ENCODE results near the gene NDUFS3. TPM values are rescaled to one million over a fixed set of nuclear protein-coding genes. Genes with fewer than 3 reads are reported as not detected.

NDUFS3 gene
- total and polyA plus RNA-seq, 2 donors: 136 to 137 TPM

DNA sequence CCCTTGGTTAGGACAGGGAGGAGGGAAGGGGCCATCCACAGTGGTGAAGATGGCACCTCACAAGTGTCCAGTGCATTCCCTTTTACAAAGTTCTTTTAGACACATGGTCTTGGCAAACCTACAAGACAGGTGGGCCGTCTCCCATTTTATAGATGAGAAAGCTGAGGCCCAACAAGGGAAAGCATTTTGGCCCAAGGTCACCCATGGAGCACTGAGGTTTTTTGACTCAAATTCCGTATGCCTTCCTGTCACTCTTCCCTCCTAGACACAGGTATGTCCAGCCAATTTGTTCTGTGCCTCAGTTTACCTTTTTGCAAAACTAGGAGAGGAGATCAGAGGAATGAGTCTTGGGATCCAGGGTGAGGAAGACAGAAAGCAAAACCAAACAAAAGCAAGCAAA lies 14.1 kb downstream of the NDUFS3 start:
- Histone ChIP-seq H3K9me3 (ENCODE audit: control insufficient read depth in 2 of 2, insufficient read depth in 1 of 2, low read length in 1 of 2) (no peaks in the 10 kb centered on the region), H3K36me3 (ENCODE audit: control insufficient read depth in 2 of 2, insufficient read depth in 2 of 2, low read length in 1 of 2) (no peaks in the 10 kb centered on the region), H3K4me1 (ENCODE audit: control insufficient read depth in 2 of 2, insufficient read depth in 2 of 2, low read length in 2 of 2) (peaks cover 6 to 29% of the 10 kb centered on the region in 2 donors), H3K27ac (ENCODE audit: low read depth in 1 of 2, low read length in 1 of 2) (no peak overlapping the region), H3K27me3 (ENCODE audit: control insufficient read depth in 2 of 2, insufficient read depth in 1 of 2, low read length in 1 of 2) (peaks cover 23 to 28% of the 10 kb centered on the region in 2 donors), H3K4me3 (ENCODE audit: low read length in 2 of 2) (no peak overlapping the region)
- DNase-seq (ENCODE audit: low read depth in 6 of 9, low spot score in 9 of 9): no peak
- WGBS: 86% methylated on average over 2 of the region's 2 CpGs

- Histone ChIP-seq H3K9me3 (ENCODE audit: control insufficient read depth in 2 of 2, insufficient read depth in 1 of 2, low read length in 1 of 2) (no peaks in the 10 kb centered on the region), H3K4me3 (ENCODE audit: low read length in 2 of 2) (no peak overlapping the region), H3K27me3 (ENCODE audit: control insufficient read depth in 2 of 2, insufficient read depth in 1 of 2, low read length in 1 of 2) (peaks cover 23 to 28% of the 10 kb centered on the region in 2 donors)
Measured at GRCh38 chr11:47593492-47593933, 14.6 kb downstream of the NDUFS3 start.

GRCh38 chr11:47593934-47594855 lies 15.3 kb downstream of the NDUFS3 start, which contains the start of gene C1QTNF4:
TSS of gene C1QTNF4 (minus strand) at chr11:47594411. CDS start at chr11:47590810, 3,601 bp downstream.
- DNase-seq (ENCODE audit: low read depth in 6 of 9, low spot score in 9 of 9): no peak
- peaks cover 6 to 29% of the 10 kb centered on the region in 2 donors for H3K4me1 ChIP-seq (ENCODE audit: control insufficient read depth in 2 of 2, insufficient read depth in 2 of 2, low read length in 2 of 2)
- peaks cover 23 to 28% of the 10 kb centered on the region in 2 donors for H3K27me3 ChIP-seq (ENCODE audit: control insufficient read depth in 2 of 2, insufficient read depth in 1 of 2, low read length in 1 of 2)
- H3K36me3 ChIP-seq (ENCODE audit: control insufficient read depth in 2 of 2, insufficient read depth in 2 of 2, low read length in 1 of 2): no peaks in the 10 kb centered on the region
- no peaks in the 10 kb centered on the region for H3K9me3 ChIP-seq (ENCODE audit: control insufficient read depth in 2 of 2, insufficient read depth in 1 of 2, low read length in 1 of 2)
- no peak within 1 kb of the TSS for H3K27ac ChIP-seq (ENCODE audit: low read depth in 1 of 2, low read length in 1 of 2)
- H3K4me3 ChIP-seq (ENCODE audit: low read length in 2 of 2): peak within 1 kb of the TSS in 1 of 2 donors; percentile 18
- WGBS: 7% methylated on average over 48 of the region's 48 CpGs

More at GRCh38 chr11:47593492-47593933, 14.6 kb downstream of the NDUFS3 start:
- DNase-seq (ENCODE audit: low read depth in 6 of 9, low spot score in 9 of 9): no peak
- Histone ChIP-seq H3K27ac (ENCODE audit: low read depth in 1 of 2, low read length in 1 of 2) (no peak overlapping the region), H3K4me1 (ENCODE audit: control insufficient read depth in 2 of 2, insufficient read depth in 2 of 2, low read length in 2 of 2) (peaks cover 6 to 29% of the 10 kb centered on the region in 2 donors), H3K36me3 (ENCODE audit: control insufficient read depth in 2 of 2, insufficient read depth in 2 of 2, low read length in 1 of 2) (no peaks in the 10 kb centered on the region)
- 10% methylated on average over 6 of the region's 6 CpGs for WGBS

GRCh38 chr11:47595029-47595428 lies 16.2 kb downstream of the NDUFS3 start:
- Histone ChIP-seq H3K36me3 (ENCODE audit: control insufficient read depth in 2 of 2, insufficient read depth in 2 of 2, low read length in 1 of 2) (no peaks in the 10 kb centered on the region), H3K4me1 (ENCODE audit: control insufficient read depth in 2 of 2, insufficient read depth in 2 of 2, low read length in 2 of 2) (peaks cover 6 to 29% of the 10 kb centered on the region in 2 donors), H3K9me3 (ENCODE audit: control insufficient read depth in 2 of 2, insufficient read depth in 1 of 2, low read length in 1 of 2) (no peaks in the 10 kb centered on the region), H3K27ac (ENCODE audit: low read depth in 1 of 2, low read length in 1 of 2) (no peak overlapping the region), H3K4me3 (ENCODE audit: low read length in 2 of 2) (no peak overlapping the region), H3K27me3 (ENCODE audit: control insufficient read depth in 2 of 2, insufficient read depth in 1 of 2, low read length in 1 of 2) (peaks cover 23 to 28% of the 10 kb centered on the region in 2 donors)
- 94% methylated on average over 7 of the region's 7 CpGs for WGBS
- no peak for DNase-seq (ENCODE audit: low read depth in 6 of 9, low spot score in 9 of 9)

- Histone ChIP-seq H3K36me3 (ENCODE audit: control insufficient read depth in 2 of 2, insufficient read depth in 2 of 2, low read length in 1 of 2) (no peaks in the 10 kb centered on the region), H3K27ac (ENCODE audit: low read depth in 1 of 2, low read length in 1 of 2) (no peak overlapping the region), H3K27me3 (ENCODE audit: control insufficient read depth in 2 of 2, insufficient read depth in 1 of 2, low read length in 1 of 2) (peaks cover 23 to 28% of the 10 kb centered on the region in 2 donors), H3K4me3 (ENCODE audit: low read length in 2 of 2) (no peak overlapping the region), H3K9me3 (ENCODE audit: control insufficient read depth in 2 of 2, insufficient read depth in 1 of 2, low read length in 1 of 2) (no peaks in the 10 kb centered on the region), H3K4me1 (ENCODE audit: control insufficient read depth in 2 of 2, insufficient read depth in 2 of 2, low read length in 2 of 2) (peaks cover 6 to 29% of the 10 kb centered on the region in 2 donors)
- 100% methylated on average over 1 of the region's 1 CpG for WGBS
- no peak for DNase-seq (ENCODE audit: low read depth in 6 of 9, low spot score in 9 of 9)
Measured at GRCh38 chr11:47595967-47596366, 17.1 kb downstream of the NDUFS3 start.

- H3K9me3 ChIP-seq (ENCODE audit: control insufficient read depth in 2 of 2, insufficient read depth in 1 of 2, low read length in 1 of 2): no peaks in the 10 kb centered on the region
- WGBS: 94% methylated on average over 4 of the region's 4 CpGs
- no peak for DNase-seq (ENCODE audit: low read depth in 6 of 9, low spot score in 9 of 9)
Measured at GRCh38 chr11:47599902-47600301, 21.0 kb downstream of the NDUFS3 start.

GRCh38 chr11:47603295-47603694 lies 24.4 kb downstream of the NDUFS3 start:
- no peak for DNase-seq (ENCODE audit: low read depth in 6 of 9, low spot score in 9 of 9)
- 98% methylated on average over 4 of the region's 4 CpGs for WGBS
- Histone ChIP-seq H3K4me1 (ENCODE audit: control insufficient read depth in 2 of 2, insufficient read depth in 2 of 2, low read length in 2 of 2) (no peaks in the 10 kb centered on the region), H3K9me3 (ENCODE audit: control insufficient read depth in 2 of 2, insufficient read depth in 1 of 2, low read length in 1 of 2) (no peaks in the 10 kb centered on the region), H3K4me3 (ENCODE audit: low read length in 2 of 2) (no peak overlapping the region), H3K36me3 (ENCODE audit: control insufficient read depth in 2 of 2, insufficient read depth in 2 of 2, low read length in 1 of 2) (peaks cover 0 to 2% of the 10 kb centered on the region in 2 donors), H3K27ac (ENCODE audit: low read depth in 1 of 2, low read length in 1 of 2) (no peak overlapping the region), H3K27me3 (ENCODE audit: control insufficient read depth in 2 of 2, insufficient read depth in 1 of 2, low read length in 1 of 2) (no peaks in the 10 kb centered on the region)

More at GRCh38 chr11:47599902-47600301, 21.0 kb downstream of the NDUFS3 start:
- H3K27me3 ChIP-seq (ENCODE audit: control insufficient read depth in 2 of 2, insufficient read depth in 1 of 2, low read length in 1 of 2): peaks cover 4 to 5% of the 10 kb centered on the region in 2 donors
- no peak overlapping the region for H3K4me3 ChIP-seq (ENCODE audit: low read length in 2 of 2)
- H3K27ac ChIP-seq (ENCODE audit: low read depth in 1 of 2, low read length in 1 of 2): no peak overlapping the region
- H3K4me1 ChIP-seq (ENCODE audit: control insufficient read depth in 2 of 2, insufficient read depth in 2 of 2, low read length in 2 of 2): no peaks in the 10 kb centered on the region
- H3K36me3 ChIP-seq (ENCODE audit: control insufficient read depth in 2 of 2, insufficient read depth in 2 of 2, low read length in 1 of 2): no peaks in the 10 kb centered on the region

GRCh38 chr11:47605921-47606320 lies 27.0 kb downstream of the NDUFS3 start:
- Histone ChIP-seq H3K9me3 (ENCODE audit: control insufficient read depth in 2 of 2, insufficient read depth in 1 of 2, low read length in 1 of 2) (no peaks in the 10 kb centered on the region), H3K27me3 (ENCODE audit: control insufficient read depth in 2 of 2, insufficient read depth in 1 of 2, low read length in 1 of 2) (no peaks in the 10 kb centered on the region), H3K4me1 (ENCODE audit: control insufficient read depth in 2 of 2, insufficient read depth in 2 of 2, low read length in 2 of 2) (no peaks in the 10 kb centered on the region), H3K4me3 (ENCODE audit: low read length in 2 of 2) (no peak overlapping the region), H3K27ac (ENCODE audit: low read depth in 1 of 2, low read length in 1 of 2) (no peak overlapping the region), H3K36me3 (ENCODE audit: control insufficient read depth in 2 of 2, insufficient read depth in 2 of 2, low read length in 1 of 2) (peaks cover under 1 to 4% of the 10 kb centered on the region in 2 donors)
- 97% methylated on average over 3 of the region's 3 CpGs for WGBS
- DNase-seq (ENCODE audit: low read depth in 6 of 9, low spot score in 9 of 9): no peak

DNA sequence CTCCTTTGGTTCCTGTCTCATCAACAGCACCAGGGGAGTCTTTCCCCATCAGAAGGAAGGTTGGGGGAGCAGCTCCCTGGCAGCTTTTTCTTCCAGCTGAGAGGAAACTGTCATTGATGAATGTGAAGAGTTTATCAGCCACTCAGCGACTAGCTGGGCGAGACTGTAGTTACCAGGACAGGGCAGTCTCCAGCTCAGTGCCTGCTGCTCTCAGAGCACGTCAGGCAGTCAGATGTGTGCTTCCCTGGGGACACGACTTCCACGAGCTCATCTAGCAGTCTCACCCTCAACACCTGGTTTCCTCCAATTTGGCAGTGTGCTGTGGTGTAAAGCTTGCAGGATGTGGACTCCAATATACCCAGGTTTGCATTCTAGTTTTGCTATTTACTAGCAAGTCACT lies 27.9 kb downstream of the NDUFS3 start:
- Histone ChIP-seq H3K4me3 (ENCODE audit: low read length in 2 of 2) (no peak overlapping the region), H3K9me3 (ENCODE audit: control insufficient read depth in 2 of 2, insufficient read depth in 1 of 2, low read length in 1 of 2) (no peaks in the 10 kb centered on the region), H3K36me3 (ENCODE audit: control insufficient read depth in 2 of 2, insufficient read depth in 2 of 2, low read length in 1 of 2) (peaks cover 6 to 7% of the 10 kb centered on the region in 2 donors), H3K27me3 (ENCODE audit: control insufficient read depth in 2 of 2, insufficient read depth in 1 of 2, low read length in 1 of 2) (no peaks in the 10 kb centered on the region), H3K4me1 (ENCODE audit: control insufficient read depth in 2 of 2, insufficient read depth in 2 of 2, low read length in 2 of 2) (no peaks in the 10 kb centered on the region), H3K27ac (ENCODE audit: low read depth in 1 of 2, low read length in 1 of 2) (no peak overlapping the region)
- WGBS: 52% methylated on average over 5 of the region's 5 CpGs
- no peak for DNase-seq (ENCODE audit: low read depth in 6 of 9, low spot score in 9 of 9)

All from thymus (tissue), 11 donors.